HCT116 (cell line): ENCODE measurements around the gene PPP1R14B. TPM values are rescaled to one million over a fixed set of nuclear protein-coding genes. Genes with fewer than 3 reads are reported as not detected.
A peak's percentile ranks its signal among the peaks of the same experiment; 100 is the strongest.

ENCODE experiments used
- ATAC-seq: fragments of 200-7000 bp; cut with Tn5 transposase; 2 replicates; pipeline ENCODE4 v1.9.1; 2020; ENCODE audit warnings: mild to moderate bottlenecking, moderate library complexity
- BruUV-seq: library from RNA; stranded (reverse); fragments of 400-500 nt; replicated peaks from 2 replicates; lab custom pipeline; 2021; lab: Mats Ljungman, UMichigan
- CTCF ChIA-PET: fragments of 300-600 bp; sonication (Branson Sonifier 250); formaldehyde crosslinking; loops from one replicate; lab custom pipeline; 2021; ENCODE audit warnings: antibody characterized with exemption; lab: Charles Lee
- POLR2A ChIA-PET: fragments of 300-600, 350-600 bp; sonication (Branson Sonifier 250); formaldehyde crosslinking; loops from one replicate; lab custom pipeline; 2021; ENCODE audit warnings: antibody characterized with exemption; lab: Charles Lee
- RAD21 ChIA-PET, 2 experiments: fragments of 300-600 bp; sonication (Branson Sonifier 250); formaldehyde crosslinking; loops; one replicate each; lab custom pipeline; 2023; ENCODE audit warnings: low total read pairs in 2 of 2; ENCODE audit not compliant: uncharacterized antibody in 2 of 2, unreplicated experiment in 2 of 2, low non-redundant PET in 1 of 2; lab: Charles Lee
- DNase-seq: peaks from one replicate; pipeline ENCODE4 v3.0.0-alpha.2; 2010; ENCODE audit warnings: low read depth, low spot score
- H2AFZ ChIP-seq: fragments of 200-600 bp; shearing (Covaris generic), sonication (generic); 2 replicates; pipeline ENCODE4 v1.6.1; 2017; ENCODE audit warnings: low read depth, mixed run types, mixed read lengths, antibody characterized with exemption, low read length; ENCODE audit not compliant: poor library complexity, severe bottlenecking
- H3K27ac ChIP-seq: 2 replicates; pipeline ENCODE4 v1.5.1; 2012; ENCODE audit warnings: low read depth, low read length
- H3K27me3 ChIP-seq: fragments of 200-600 bp; sonication (generic); 2 replicates; pipeline ENCODE4 v1.6.1; 2016; ENCODE audit warnings: mixed run types, low read length, mixed read lengths; ENCODE audit not compliant: insufficient read depth
- H3K36me3 ChIP-seq, 2 experiments: fragments of 200-500 bp in 1 of 2; fragments of 200-600 bp in 1 of 2; sonication (Bioruptor generic) in 1 of 2; sonication (generic) in 1 of 2; 2 replicates each; pipeline versions ENCODE4 v1.5.1 to v1.6.1; 2014 to 2016; ENCODE audit warnings: low read length in 2 of 2, inconsistent platforms in 1 of 2, mixed read lengths in 1 of 2, mixed run types in 1 of 2; ENCODE audit not compliant: insufficient read depth in 2 of 2, control insufficient read depth in 1 of 2
- H3K4me1 ChIP-seq, 2 experiments: fragments of 200-600 bp in 1 of 2; sonication (generic) in 1 of 2; 2 replicates each; pipeline versions ENCODE4 v1.5.1 to v1.6.1; 2012 to 2017; ENCODE audit warnings: low read length in 2 of 2, inconsistent platforms in 1 of 2, mild to moderate bottlenecking in 1 of 2, mixed read lengths in 1 of 2, mixed run types in 1 of 2, moderate library complexity in 1 of 2; ENCODE audit not compliant: insufficient read depth in 2 of 2, control insufficient read depth in 1 of 2
- H3K4me2 ChIP-seq: fragments of 200-600 bp; sonication (generic); 2 replicates; pipeline ENCODE4 v1.6.1; 2017; ENCODE audit warnings: mixed run types, low read length, mixed read lengths
- H3K4me3 ChIP-seq, 2 experiments: fragments of 200-600 bp in 1 of 2; sonication (generic) in 1 of 2; replicated peaks in 1 of 2; 2 replicates each; pipeline ENCODE4 v1.5.1; 2011 to 2016; ENCODE audit warnings: low read length in 2 of 2, control low read depth in 1 of 2, low read depth in 1 of 2, mild to moderate bottlenecking in 1 of 2, mixed read lengths in 1 of 2, mixed run types in 1 of 2
- H3K79me2 ChIP-seq: fragments of 200-600 bp; sonication (generic); 2 replicates; pipeline ENCODE4 v1.6.1; 2017; ENCODE audit warnings: mild to moderate bottlenecking, mixed run types, low read length, moderate library complexity, mixed read lengths; ENCODE audit not compliant: insufficient read depth
- H3K9ac ChIP-seq: fragments of 200-600 bp; sonication (generic); 2 replicates; pipeline ENCODE4 v1.6.1; 2016; ENCODE audit warnings: low read length, mixed read lengths
- H3K9me2 ChIP-seq: fragments of 200-600 bp; sonication (generic), shearing (Covaris generic); 2 replicates; pipeline ENCODE4 v1.6.1; 2017; ENCODE audit warnings: mixed run types, mild to moderate bottlenecking, moderate library complexity; ENCODE audit not compliant: insufficient read depth
- H3K9me3 ChIP-seq, 2 experiments: fragments of 200-500 bp in 1 of 2; fragments of 200-600 bp in 1 of 2; sonication (Bioruptor generic) in 1 of 2; sonication (generic) in 1 of 2; 2 replicates each; pipeline ENCODE4 v1.6.1; 2014 to 2017; ENCODE audit warnings: low read length in 2 of 2, mixed read lengths in 2 of 2, inconsistent platforms in 1 of 2, low read depth in 1 of 2, mild to moderate bottlenecking in 1 of 2, mixed run types in 1 of 2, moderate library complexity in 1 of 2; ENCODE audit not compliant: control insufficient read depth in 1 of 2, insufficient read depth in 1 of 2
- H4K20me1 ChIP-seq: fragments of 200-600 bp; sonication (generic), shearing (Covaris generic); 2 replicates; pipeline ENCODE4 v1.6.1; 2017; ENCODE audit warnings: mixed run types, mild to moderate bottlenecking, moderate library complexity; ENCODE audit not compliant: insufficient read depth
- CEBPB ChIP-seq: IDR thresholded peaks from 2 replicates; pipeline ENCODE4 v1.6.1; 2012; ENCODE audit warnings: low read depth
- CTCF ChIP-seq, 3 experiments: fragments of 200-600 bp in 1 of 3; sonication (generic) in 1 of 3; IDR thresholded peaks in 2 of 3; conservative IDR thresholded peaks in 1 of 3; 2 replicates each; pipeline ENCODE4 v1.5.1; 2012 to 2017; ENCODE audit warnings: low read depth in 2 of 3, low read length in 2 of 3, antibody characterized with exemption in 1 of 3, borderline replicate concordance in 1 of 3, control low read depth in 1 of 3, mild to moderate bottlenecking in 1 of 3, mixed read lengths in 1 of 3, mixed run types in 1 of 3, moderate library complexity in 1 of 3; ENCODE audit not compliant: insufficient read depth in 1 of 3
- EGR1 ChIP-seq: IDR thresholded peaks from 2 replicates; pipeline ENCODE4 v1.6.1; 2012; ENCODE audit warnings: low read depth
- ELF1 ChIP-seq: IDR thresholded peaks from 2 replicates; pipeline ENCODE4 v1.6.1; 2012; ENCODE audit warnings: low read depth, borderline replicate concordance
- EZH2 ChIP-seq: fragments of 200-600 bp; sonication (generic); IDR thresholded peaks from 2 replicates; pipeline ENCODE4 v1.6.1; 2017; ENCODE audit warnings: antibody characterized with exemption, mixed run types
- EZH2phosphoT487 ChIP-seq: fragments of 200-600 bp; IDR thresholded peaks from 2 replicates; pipeline ENCODE4 v1.6.1; 2018; ENCODE audit warnings: antibody characterized with exemption, borderline replicate concordance
- FOSL1 ChIP-seq: IDR thresholded peaks from 2 replicates; pipeline ENCODE4 v1.6.1; 2012; ENCODE audit warnings: low read depth
- MAX ChIP-seq: IDR thresholded peaks from 2 replicates; pipeline ENCODE4 v1.6.1; 2012
- POLR2A ChIP-seq: IDR thresholded peaks from 2 replicates; pipeline ENCODE4 v1.7.0; 2011; ENCODE audit warnings: borderline replicate concordance; ENCODE audit not compliant: insufficient read depth, insufficient read length; ENCODE audit errors: extremely low read depth
- POLR2AphosphoS5 ChIP-seq: IDR thresholded peaks from 2 replicates; pipeline ENCODE4 v1.6.1; 2011; ENCODE audit warnings: mild to moderate bottlenecking, low read depth, low read length, moderate library complexity
- RAD21 ChIP-seq: IDR thresholded peaks from 2 replicates; pipeline ENCODE4 v1.6.1; 2012; ENCODE audit warnings: low read depth, mild to moderate bottlenecking
- REST ChIP-seq: IDR thresholded peaks from 2 replicates; pipeline ENCODE4 v1.6.1; 2012; ENCODE audit warnings: low read depth
- SIN3A ChIP-seq: IDR thresholded peaks from 2 replicates; pipeline ENCODE4 v1.6.1; 2012; ENCODE audit warnings: low read depth
- SP1 ChIP-seq: IDR thresholded peaks from 2 replicates; pipeline ENCODE4 v1.6.1; 2012; ENCODE audit warnings: low read depth
- SRF ChIP-seq: IDR thresholded peaks from 2 replicates; pipeline ENCODE4 v1.6.1; 2012; ENCODE audit warnings: low read depth
- TCF7L2 ChIP-seq: IDR thresholded peaks from 2 replicates; pipeline ENCODE4 v1.7.0; 2011; ENCODE audit warnings: borderline replicate concordance, inconsistent platforms; ENCODE audit not compliant: insufficient read depth, insufficient read length; ENCODE audit errors: extremely low read depth
- ZBTB33 ChIP-seq: IDR thresholded peaks from 2 replicates; pipeline ENCODE4 v1.6.1; 2011; ENCODE audit warnings: mild to moderate bottlenecking, low read length, moderate library complexity; ENCODE audit not compliant: insufficient replicate concordance; ENCODE audit errors: extremely low read depth
- ZFX ChIP-seq: fragments of 450-650 bp; IDR thresholded peaks from 2 replicates; pipeline ENCODE4 v1.6.1; 2017
- ZNF274 ChIP-seq: fragments of 200-500 bp; sonication (Bioruptor generic); IDR thresholded peaks from 2 replicates; pipeline ENCODE4 v1.6.1; 2014; ENCODE audit warnings: mild to moderate bottlenecking, low read depth, low read length, inconsistent platforms
- intact Hi-C: fragments of 100-400 bp; cut with micrococcal nuclease; formaldehyde crosslinking; loops from 2 replicates; pipeline ENCODE4 v1.10.0; 2022
- total RNA-seq: library from RNA; stranded (reverse); gene quantifications from one replicate; pipeline ENCODE4 v1.2.1, GENCODE V29; 2021; ENCODE audit not compliant: unreplicated experiment

The PPP1R14B gene
- total RNA-seq, 1 experiment from 2014 or later: 332 TPM

GRCh38 chr11:64249038-64249437 lies 2.3 kb upstream of the PPP1R14B start:
- CTCF ChIA-PET: interaction anchor here (1.1 to 1.9 kb wide), 2 partner anchors 9 to 107 kb away, joined by 3 to 4 read pairs; no protein-coding TSS in a partner anchor
- H3K79me2 ChIP-seq: peaks cover 50% of the 10 kb centered on the region
- no peak overlapping the region for H2AFZ ChIP-seq
- no peaks in the 10 kb centered on the region for H4K20me1 ChIP-seq
- no peaks in the 10 kb centered on the region for H3K9me3 ChIP-seq
- intact Hi-C loops: no loop called here
- TF ChIP-seq SP1 (no peak), ZNF274 (no peak), CTCF (IDR thresholded peaks at IDR 0.05 in 2 of 3, conservative IDR thresholded peaks at IDR 0.05 in 1 of 3; ENCODE audit: borderline replicate concordance in 1 of 3, insufficient read depth in 1 of 3, low read depth in 2 of 3, low read length in 2 of 3) (no peak), MAX (no peak), ZFX (no peak), REST (no peak), FOSL1 (no peak), RAD21 (no peak), CEBPB (no peak), EZH2 (no peak), ELF1 (no peak), SIN3A (no peak), EGR1 (no peak), TCF7L2 (no peak), SRF (no peak), POLR2AphosphoS5 (no peak), POLR2A (no peak), EZH2phosphoT487 (no peak), ZBTB33 (no peak)
- TF ChIP-seq, all 23 proteins: peak for 0
- no peaks in the 10 kb centered on the region for H3K9me2 ChIP-seq
- no TSS peak for BruUV-seq
- DNase-seq (no peak), ATAC-seq (no peak)
- POLR2A ChIA-PET: interaction anchor here (1.4 to 1.6 kb wide), 3 partner anchors 8 to 69 kb away, joined by 3 to 6 read pairs (median 4); partner anchors contain the start of genes FKBP2 and PRDX5
- no peaks in the 10 kb centered on the region for H3K27me3 ChIP-seq
- H3K27ac ChIP-seq: peak overlapping the region; percentile 94; the same call in 1 of the 2 replicates
- H3K4me3 ChIP-seq: no peak overlapping the region
- no peak overlapping the region for H3K9ac ChIP-seq
- RAD21 ChIA-PET: no interaction called here
- H3K4me2 ChIP-seq: no peak overlapping the region
- H3K36me3 ChIP-seq: peaks cover 0 to 2% of the 10 kb centered on the region in 2 experiments; a peak in 1 of 4 replicates
- H3K4me1 ChIP-seq: peaks cover 29 to 73% of the 10 kb centered on the region in 2 experiments
